Common myeloid progenitor, CD34-positive (primary cell): ENCODE results near the gene HUNK.

Experiments
- CTCF ChIA-PET: fragments of 350-600 bp; sonication (Branson Sonifier 250); formaldehyde crosslinking; loops from one replicate; lab custom pipeline; 2021; ENCODE audit warnings: antibody characterized with exemption; lab: Charles Lee
- POLR2A ChIA-PET: fragments of 350-600 bp; sonication (Branson Sonifier 250); formaldehyde crosslinking; loops from one replicate; lab custom pipeline; 2021; ENCODE audit warnings: antibody characterized with exemption; lab: Charles Lee
- DNase-seq, 3 donors: peaks; one replicate each; pipeline versions ENCODE4 v3.0.0 to v3.0.0-alpha.2; 2013
- H3K27ac ChIP-seq, 2 experiments: 1 replicate in 1 of 2; 2 replicates in 1 of 2; pipeline ENCODE4 v1.7.0; 2013; ENCODE audit warnings: inconsistent platforms in 2 of 2, low read length in 2 of 2, mild to moderate bottlenecking in 2 of 2, low read depth in 1 of 2, moderate library complexity in 1 of 2; ENCODE audit not compliant: severe bottlenecking in 2 of 2, insufficient read depth in 1 of 2, poor library complexity in 1 of 2
- H3K27me3 ChIP-seq, 5 experiments: replicated peaks in 2 of 5; 1 replicate in 3 of 5; 2 replicates in 2 of 5; pipeline versions ENCODE4 v1.6.1 to v1.7.0; 2013; ENCODE audit warnings: low read length in 4 of 5, mild to moderate bottlenecking in 2 of 5, moderate library complexity in 2 of 5, inconsistent platforms in 1 of 5; ENCODE audit not compliant: insufficient read depth in 5 of 5, control insufficient read depth in 4 of 5
- H3K36me3 ChIP-seq, 4 experiments: 1 replicate in 2 of 4; 2 replicates in 2 of 4; pipeline versions ENCODE4 v1.6.1 to v1.7.0; 2013; ENCODE audit warnings: low read length in 3 of 4, control low read depth in 1 of 4, mild to moderate bottlenecking in 1 of 4; ENCODE audit not compliant: control insufficient read depth in 4 of 4, insufficient read depth in 4 of 4
- H3K4me1 ChIP-seq, 4 experiments: 1 replicate in 3 of 4; 2 replicates in 1 of 4; pipeline versions ENCODE4 v1.6.1 to v1.7.1; 2013; ENCODE audit warnings: low read length in 3 of 4, mild to moderate bottlenecking in 3 of 4, control low read depth in 1 of 4, inconsistent platforms in 1 of 4, moderate library complexity in 1 of 4; ENCODE audit not compliant: control insufficient read depth in 4 of 4, insufficient read depth in 4 of 4; ENCODE audit errors: control extremely low read depth in 1 of 4
- H3K4me3 ChIP-seq, 7 experiments: 1 replicate in 4 of 7; 2 replicates in 3 of 7; pipeline versions ENCODE4 v1.5.1 to v1.7.0; 2013; ENCODE audit warnings: mild to moderate bottlenecking in 7 of 7, low read length in 6 of 7, moderate library complexity in 6 of 7, inconsistent platforms in 2 of 7, low read depth in 2 of 7, control low read depth in 1 of 7; ENCODE audit not compliant: insufficient read depth in 4 of 7, control insufficient read depth in 1 of 7; ENCODE audit errors: extremely low read depth in 1 of 7
- H3K9me3 ChIP-seq, 5 experiments: 1 replicate in 4 of 5; 2 replicates in 1 of 5; pipeline versions ENCODE4 v1.6.1 to v1.7.1; 2013; ENCODE audit warnings: low read length in 4 of 5, mild to moderate bottlenecking in 2 of 5, inconsistent platforms in 1 of 5, low read depth in 1 of 5, moderate library complexity in 1 of 5; ENCODE audit not compliant: control insufficient read depth in 4 of 5, insufficient read depth in 2 of 5; ENCODE audit errors: control extremely low read depth in 1 of 5
- WGBS: methylation state at CpG from one replicate; pipeline ENCODE4 v1.1.5; 2013; ENCODE audit not compliant: insufficient coverage; 5-methylcytosine and 5-hydroxymethylcytosine counted together

The HUNK gene

GRCh38 chr21:31894457-31894856, 21.6 kb downstream of the HUNK start:
- WGBS, result 100% methylated on average over 2 of the region's 2 CpGs
- H3K4me3 ChIP-seq, result no peak overlapping the region

GRCh38 chr21:31895077-31895835, 22.4 kb downstream of the HUNK start:
- Histone ChIP-seq H3K9me3 (peaks cover 0 to 2% (median 0%) of the 10 kb centered on the region in 5 experiments), H3K27ac (no peak overlapping the region), H3K4me3 (no peak overlapping the region), H3K27me3 (peaks cover 0 to 36% (median 2%) of the 10 kb centered on the region in 5 experiments), H3K4me1 (no peaks in the 10 kb centered on the region), H3K36me3 (no peaks in the 10 kb centered on the region)
- no peak for DNase-seq
- ChIA-PET CTCF (no interaction called here), POLR2A (no interaction called here)
- 78% methylated on average over 6 of the region's 6 CpGs for WGBS

More at GRCh38 chr21:31894457-31894856, 21.6 kb downstream of the HUNK start:
- Histone ChIP-seq H3K27ac (no peak overlapping the region), H3K27me3 (peaks cover 0 to 35% (median 2%) of the 10 kb centered on the region in 5 experiments), H3K36me3 (no peaks in the 10 kb centered on the region), H3K4me1 (no peaks in the 10 kb centered on the region), H3K9me3 (peaks cover 0 to 2% (median 0%) of the 10 kb centered on the region in 5 experiments)
- DNase-seq, result no peak
- ChIA-PET CTCF (interaction anchor here (1.2 kb wide), 1 partner anchor 33 kb away, joined by 3 read pairs; no protein-coding TSS in a partner anchor), POLR2A (no interaction called here)

GRCh38 chr21:31896019-31896418, 23.2 kb downstream of the HUNK start:
- CTCF ChIA-PET, result interaction anchor here (0.9 kb wide), 1 partner anchor 19 kb away, joined by 3 read pairs; no protein-coding TSS in a partner anchor
- no peaks in the 10 kb centered on the region for H3K36me3 ChIP-seq
- H3K4me3 ChIP-seq, result no peak overlapping the region
- POLR2A ChIA-PET, result no interaction called here
- H3K27ac ChIP-seq, result no peak overlapping the region
- H3K4me1 ChIP-seq, result no peaks in the 10 kb centered on the region
- H3K27me3 ChIP-seq, result peaks cover 0 to 36% (median 2%) of the 10 kb centered on the region in 5 experiments
- WGBS, result 81% methylated on average over 6 of the region's 7 CpGs
- no peak for DNase-seq
- peaks cover 0 to 2% (median 0%) of the 10 kb centered on the region in 5 experiments for H3K9me3 ChIP-seq

GRCh38 chr21:31897311-31897710, 24.5 kb downstream of the HUNK start:
- Histone ChIP-seq H3K36me3 (no peaks in the 10 kb centered on the region), H3K27ac (no peak overlapping the region), H3K4me1 (no peaks in the 10 kb centered on the region), H3K27me3 (peaks cover 0 to 34% (median 4%) of the 10 kb centered on the region in 5 experiments), H3K9me3 (peaks cover 0 to 2% (median 0%) of the 10 kb centered on the region in 5 experiments), H3K4me3 (no peak overlapping the region)
- ChIA-PET POLR2A (no interaction called here), CTCF (no interaction called here)
- no CpG with 5 or more reads among the region's 3 CpGs for WGBS
- no peak for DNase-seq

GRCh38 chr21:31898933-31899630, 26.3 kb downstream of the HUNK start:
- ChIA-PET CTCF (no interaction called here), POLR2A (no interaction called here)
- Histone ChIP-seq H3K36me3 (no peaks in the 10 kb centered on the region), H3K27ac (no peak overlapping the region), H3K9me3 (no peaks in the 10 kb centered on the region), H3K4me3 (no peak overlapping the region), H3K4me1 (no peaks in the 10 kb centered on the region), H3K27me3 (peaks cover 0 to 19% (median 4%) of the 10 kb centered on the region in 5 experiments)
- DNase-seq, result no peak
- 0% methylated on average over 3 of the region's 9 CpGs for WGBS

GRCh38 chr21:31900121-31900895, 27.5 kb downstream of the HUNK start:
- no peaks in the 10 kb centered on the region for H3K36me3 ChIP-seq
- 86% methylated on average over 13 of the region's 15 CpGs for WGBS
- no peak overlapping the region for H3K27ac ChIP-seq
- H3K4me1 ChIP-seq, result no peaks in the 10 kb centered on the region
- DNase-seq, result no peak
- H3K4me3 ChIP-seq, result no peak overlapping the region
- H3K27me3 ChIP-seq, result peaks cover 0 to 14% (median 4%) of the 10 kb centered on the region in 5 experiments
- POLR2A ChIA-PET, result no interaction called here
- CTCF ChIA-PET, result no interaction called here
- no peaks in the 10 kb centered on the region for H3K9me3 ChIP-seq
